HCT116 (cell line): ENCODE results near the gene PPP1R10.

Experiments used
- ATF3 ChIP-seq: IDR thresholded peaks from 2 replicates; pipeline ENCODE4 v1.6.1; 2012
- EZH2 ChIP-seq: fragments of 200-600 bp; sonication (generic); IDR thresholded peaks from 2 replicates; pipeline ENCODE4 v1.6.1; 2017; ENCODE audit warnings: antibody characterized with exemption, mixed run types
- POLR2AphosphoS5 ChIP-seq: IDR thresholded peaks from 2 replicates; pipeline ENCODE4 v1.6.1; 2011; ENCODE audit warnings: mild to moderate bottlenecking, low read depth, low read length, moderate library complexity
- SIN3A ChIP-seq: IDR thresholded peaks from 2 replicates; pipeline ENCODE4 v1.6.1; 2012; ENCODE audit warnings: low read depth
- TCF7L2 ChIP-seq: IDR thresholded peaks from 2 replicates; pipeline ENCODE4 v1.7.0; 2011; ENCODE audit warnings: borderline replicate concordance, inconsistent platforms; ENCODE audit not compliant: insufficient read depth, insufficient read length; ENCODE audit errors: extremely low read depth
- YY1 ChIP-seq: IDR thresholded peaks from 2 replicates; pipeline ENCODE4 v1.6.1; 2011; ENCODE audit warnings: low read length, low read depth, moderate library complexity, mild to moderate bottlenecking; ENCODE audit not compliant: insufficient replicate concordance; ENCODE audit errors: extremely low read depth
- TF ChIP-seq, protein P1 (sequence below), 3 experiments: fragments of 200-600 bp in 1 of 3; sonication (generic) in 1 of 3; IDR thresholded peaks in 2 of 3; conservative IDR thresholded peaks in 1 of 3; 2 replicates each; pipeline ENCODE4 v1.5.1; 2012 to 2017; ENCODE audit warnings: low read depth in 2 of 3, low read length in 2 of 3, antibody characterized with exemption in 1 of 3, borderline replicate concordance in 1 of 3, control low read depth in 1 of 3, mild to moderate bottlenecking in 1 of 3, mixed read lengths in 1 of 3, mixed run types in 1 of 3, moderate library complexity in 1 of 3; ENCODE audit not compliant: insufficient read depth in 1 of 3
- TF ChIP-seq, protein P2 (sequence below): IDR thresholded peaks from 2 replicates; pipeline ENCODE4 v1.6.1; 2011; ENCODE audit warnings: mild to moderate bottlenecking, low read length, moderate library complexity; ENCODE audit not compliant: insufficient replicate concordance; ENCODE audit errors: extremely low read depth

GRCh38 chr6:30611856-30612194 lies 5.2 kb downstream of the PPP1R10 start:
- 0 out of 2 replicates have a peak, but pooled peaks have one; percentile 5 for TF ChIP-seq POLR2AphosphoS5
- no peak for TF ChIP-seq YY1
- TF ChIP-seq SIN3A, result no peak
- TF ChIP-seq, protein P1, sequence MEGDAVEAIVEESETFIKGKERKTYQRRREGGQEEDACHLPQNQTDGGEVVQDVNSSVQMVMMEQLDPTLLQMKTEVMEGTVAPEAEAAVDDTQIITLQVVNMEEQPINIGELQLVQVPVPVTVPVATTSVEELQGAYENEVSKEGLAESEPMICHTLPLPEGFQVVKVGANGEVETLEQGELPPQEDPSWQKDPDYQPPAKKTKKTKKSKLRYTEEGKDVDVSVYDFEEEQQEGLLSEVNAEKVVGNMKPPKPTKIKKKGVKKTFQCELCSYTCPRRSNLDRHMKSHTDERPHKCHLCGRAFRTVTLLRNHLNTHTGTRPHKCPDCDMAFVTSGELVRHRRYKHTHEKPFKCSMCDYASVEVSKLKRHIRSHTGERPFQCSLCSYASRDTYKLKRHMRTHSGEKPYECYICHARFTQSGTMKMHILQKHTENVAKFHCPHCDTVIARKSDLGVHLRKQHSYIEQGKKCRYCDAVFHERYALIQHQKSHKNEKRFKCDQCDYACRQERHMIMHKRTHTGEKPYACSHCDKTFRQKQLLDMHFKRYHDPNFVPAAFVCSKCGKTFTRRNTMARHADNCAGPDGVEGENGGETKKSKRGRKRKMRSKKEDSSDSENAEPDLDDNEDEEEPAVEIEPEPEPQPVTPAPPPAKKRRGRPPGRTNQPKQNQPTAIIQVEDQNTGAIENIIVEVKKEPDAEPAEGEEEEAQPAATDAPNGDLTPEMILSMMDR (IDR thresholded peaks at IDR 0.05 in 2 of 3, conservative IDR thresholded peaks at IDR 0.05 in 1 of 3; ENCODE audit: borderline replicate concordance in 1 of 3, insufficient read depth in 1 of 3, low read depth in 2 of 3, low read length in 2 of 3), result no peak
- no peak for TF ChIP-seq TCF7L2
- TF ChIP-seq ATF3, result no peak
- TF ChIP-seq, protein P2, sequence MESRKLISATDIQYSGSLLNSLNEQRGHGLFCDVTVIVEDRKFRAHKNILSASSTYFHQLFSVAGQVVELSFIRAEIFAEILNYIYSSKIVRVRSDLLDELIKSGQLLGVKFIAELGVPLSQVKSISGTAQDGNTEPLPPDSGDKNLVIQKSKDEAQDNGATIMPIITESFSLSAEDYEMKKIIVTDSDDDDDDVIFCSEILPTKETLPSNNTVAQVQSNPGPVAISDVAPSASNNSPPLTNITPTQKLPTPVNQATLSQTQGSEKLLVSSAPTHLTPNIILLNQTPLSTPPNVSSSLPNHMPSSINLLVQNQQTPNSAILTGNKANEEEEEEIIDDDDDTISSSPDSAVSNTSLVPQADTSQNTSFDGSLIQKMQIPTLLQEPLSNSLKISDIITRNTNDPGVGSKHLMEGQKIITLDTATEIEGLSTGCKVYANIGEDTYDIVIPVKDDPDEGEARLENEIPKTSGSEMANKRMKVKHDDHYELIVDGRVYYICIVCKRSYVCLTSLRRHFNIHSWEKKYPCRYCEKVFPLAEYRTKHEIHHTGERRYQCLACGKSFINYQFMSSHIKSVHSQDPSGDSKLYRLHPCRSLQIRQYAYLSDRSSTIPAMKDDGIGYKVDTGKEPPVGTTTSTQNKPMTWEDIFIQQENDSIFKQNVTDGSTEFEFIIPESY, result no peak
- TF ChIP-seq EZH2, result no peak
